T-helper 17 cell (primary cell): Measurements from ENCODE around the gene RAPH1. TPM values are rescaled to one million over a fixed set of nuclear protein-coding genes. Genes with fewer than 3 reads are reported as not detected.
"Not testable (repeated sequence)": the region's sequence is repeated elsewhere in the genome, so short reads cannot be mapped to it uniquely, and the experiment has no call there.

ENCODE experiments used
- ATAC-seq: fragments of 150-1000 bp; cut with Tn5 transposase; 2 replicates; pipeline ENCODE4 v1.10.0; 2021; ENCODE audit warnings: mild to moderate bottlenecking, moderate library complexity
- DNase-seq, 3 donors: peaks; one replicate each; pipeline versions ENCODE4 v3.0.0 to v3.0.0-alpha.2; 2020 to 2021
- H3K9me3 ChIP-seq: one replicate; pipeline ENCODE4 v1.7.0; 2013; ENCODE audit warnings: low read length, mild to moderate bottlenecking; ENCODE audit not compliant: control insufficient read depth, poor library complexity, severe bottlenecking
- H3K27ac Mint-ChIP-seq: one replicate; pipeline ENCODE4 v1.8.0; 2022; ENCODE audit warnings: mild to moderate bottlenecking, moderate library complexity, mixed read lengths
- H3K27me3 Mint-ChIP-seq: one replicate; pipeline ENCODE4 v1.8.0; 2022; ENCODE audit warnings: mixed read lengths
- H3K36me3 Mint-ChIP-seq: one replicate; pipeline ENCODE4 v1.8.0; 2022; ENCODE audit warnings: low read depth, mixed read lengths
- H3K4me1 Mint-ChIP-seq: one replicate; pipeline ENCODE4 v1.8.0; 2022; ENCODE audit warnings: mild to moderate bottlenecking, mixed read lengths
- H3K4me3 Mint-ChIP-seq: one replicate; pipeline ENCODE4 v1.8.0; 2022; ENCODE audit warnings: mild to moderate bottlenecking, moderate library complexity, mixed read lengths
- total RNA-seq, 4 donors: library from RNA in 2 of 4; stranded (reverse) in 2 of 4; gene quantifications; one replicate each; pipeline ENCODE4 v1.2.3 and lab custom pipeline; 2022 to 2026

RAPH1 gene
- total RNA-seq, 2 donors from 2014 or later, result 3.6 to 6.1 TPM

GRCh38 chr2:203535784-203536585 lies 884 bp upstream of the RAPH1 start:
- DNase-seq (no peak), ATAC-seq (no peak)
- peaks cover 17% of the 10 kb centered on the region for H3K4me1 Mint-ChIP-seq
- no peaks in the 10 kb centered on the region for H3K9me3 ChIP-seq
- H3K27ac Mint-ChIP-seq, result peak overlapping the region; percentile 54
- peak overlapping the region; percentile 93 for H3K4me3 Mint-ChIP-seq
- H3K27me3 Mint-ChIP-seq, result peaks cover 19% of the 10 kb centered on the region
- no peaks in the 10 kb centered on the region for H3K36me3 Mint-ChIP-seq

- Mint-ChIP-seq H3K4me1 (peaks cover 18% of the 10 kb centered on the region), H3K27me3 (peaks cover 19% of the 10 kb centered on the region), H3K27ac (peak overlapping the region; percentile 41), H3K4me3 (peak overlapping the region; percentile 93), H3K36me3 (peaks cover 2% of the 10 kb centered on the region)
- no peaks in the 10 kb centered on the region for H3K9me3 ChIP-seq
- DNase-seq (peak; percentile 20 to 32 (median 30)), ATAC-seq (peak; percentile 61)
Observed at GRCh38 chr2:203534621-203535077, 452 bp downstream of the RAPH1 start.

- Mint-ChIP-seq H3K27me3 (peaks cover 19% of the 10 kb centered on the region), H3K4me1 (peaks cover 19% of the 10 kb centered on the region), H3K36me3 (peaks cover 2% of the 10 kb centered on the region), H3K4me3 (peak overlapping the region; percentile 93), H3K27ac (peak overlapping the region; percentile 41)
- ATAC-seq (peak; percentile 75), DNase-seq (no peak)
- no peaks in the 10 kb centered on the region for H3K9me3 ChIP-seq
Observed at GRCh38 chr2:203533676-203534591, 1.2 kb downstream of the RAPH1 start.

GRCh38 chr2:203532957-203533658 lies 2.0 kb downstream of the RAPH1 start:
- Mint-ChIP-seq H3K27ac (peak overlapping the region; percentile 41), H3K27me3 (peaks cover 19% of the 10 kb centered on the region), H3K4me3 (peak overlapping the region; percentile 93), H3K36me3 (peaks cover 2% of the 10 kb centered on the region), H3K4me1 (peaks cover 19% of the 10 kb centered on the region)
- no peaks in the 10 kb centered on the region for H3K9me3 ChIP-seq
- DNase-seq (no peak), ATAC-seq (no peak)

- ATAC-seq (no peak), DNase-seq (no peak)
- Mint-ChIP-seq H3K27ac (no peak overlapping the region), H3K4me3 (no peak overlapping the region), H3K4me1 (peaks cover 6% of the 10 kb centered on the region), H3K27me3 (peaks cover 7% of the 10 kb centered on the region), H3K36me3 (peaks cover 2% of the 10 kb centered on the region)
- H3K9me3 ChIP-seq, result no peaks in the 10 kb centered on the region
Observed at GRCh38 chr2:203527719-203528118, 7.4 kb downstream of the RAPH1 start.

GRCh38 chr2:203513268-203513667 lies 21.8 kb downstream of the RAPH1 start:
- not testable (repeated sequence) for H3K9me3 ChIP-seq, H3K4me3 Mint-ChIP-seq, H3K4me1 Mint-ChIP-seq

GRCh38 chr2:203510941-203511305 lies 24.2 kb downstream of the RAPH1 start:
- no peaks in the 10 kb centered on the region for H3K36me3 Mint-ChIP-seq
- no peak for ATAC-seq

More at GRCh38 chr2:203513268-203513667, 21.8 kb downstream of the RAPH1 start:
- H3K27ac Mint-ChIP-seq, ATAC-seq, H3K27me3 Mint-ChIP-seq, H3K36me3 Mint-ChIP-seq, DNase-seq: not testable (repeated sequence)

GRCh38 chr2:203510256-203510940 lies 24.7 kb downstream of the RAPH1 start:
- no peak overlapping the region for H3K4me3 Mint-ChIP-seq
- no peaks in the 10 kb centered on the region for H3K27me3 Mint-ChIP-seq
- no peaks in the 10 kb centered on the region for H3K36me3 Mint-ChIP-seq
- DNase-seq (no peak), ATAC-seq (no peak)
- H3K9me3 ChIP-seq, result no peaks in the 10 kb centered on the region
- no peaks in the 10 kb centered on the region for H3K4me1 Mint-ChIP-seq
- no peak overlapping the region for H3K27ac Mint-ChIP-seq

More at GRCh38 chr2:203510941-203511305, 24.2 kb downstream of the RAPH1 start:
- DNase-seq, result no peak
- H3K4me3 Mint-ChIP-seq, result no peak overlapping the region
- H3K27me3 Mint-ChIP-seq, result no peaks in the 10 kb centered on the region
- H3K9me3 ChIP-seq, result no peaks in the 10 kb centered on the region
- H3K27ac Mint-ChIP-seq, result no peak overlapping the region
- H3K4me1 Mint-ChIP-seq, result no peaks in the 10 kb centered on the region

GRCh38 chr2:203503460-203503859 lies 31.6 kb downstream of the RAPH1 start:
- H3K27me3 Mint-ChIP-seq, H3K36me3 Mint-ChIP-seq, H3K4me3 Mint-ChIP-seq, H3K4me1 Mint-ChIP-seq, H3K9me3 ChIP-seq, ATAC-seq, H3K27ac Mint-ChIP-seq, DNase-seq: not testable (repeated sequence)

GRCh38 chr2:203501873-203502272 lies 33.2 kb downstream of the RAPH1 start:
- Mint-ChIP-seq H3K27ac (no peak overlapping the region), H3K27me3 (no peaks in the 10 kb centered on the region), H3K36me3 (no peaks in the 10 kb centered on the region), H3K4me1 (peaks cover 8% of the 10 kb centered on the region), H3K4me3 (no peak overlapping the region)
- DNase-seq, result no peak
- H3K9me3 ChIP-seq, result no peaks in the 10 kb centered on the region
- ATAC-seq, result no peak

- DNase-seq (no peak), ATAC-seq (no peak)
- no peaks in the 10 kb centered on the region for H3K9me3 ChIP-seq
- peaks cover 8% of the 10 kb centered on the region for H3K4me1 Mint-ChIP-seq
- no peaks in the 10 kb centered on the region for H3K27me3 Mint-ChIP-seq
- H3K4me3 Mint-ChIP-seq, result no peak overlapping the region
- H3K27ac Mint-ChIP-seq, result no peak overlapping the region
- no peaks in the 10 kb centered on the region for H3K36me3 Mint-ChIP-seq
Observed at GRCh38 chr2:203500951-203501350, 34.1 kb downstream of the RAPH1 start.

GRCh38 chr2:203500297-203500696 lies 34.8 kb downstream of the RAPH1 start:
- no peaks in the 10 kb centered on the region for H3K36me3 Mint-ChIP-seq
- no peak for ATAC-seq
- no peak overlapping the region for H3K4me3 Mint-ChIP-seq
- H3K27ac Mint-ChIP-seq, result no peak overlapping the region
- no peaks in the 10 kb centered on the region for H3K9me3 ChIP-seq
- H3K4me1 Mint-ChIP-seq, result peaks cover 8% of the 10 kb centered on the region
- no peak for DNase-seq
- no peaks in the 10 kb centered on the region for H3K27me3 Mint-ChIP-seq
